SK-N-SH (cell line): ENCODE data around the gene AIFM3. TPM values are rescaled to one million over a fixed set of nuclear protein-coding genes. Genes with fewer than 3 reads are reported as not detected.
A peak's percentile ranks its signal among the peaks of the same experiment; 100 is the strongest.

Experiments
- CTCF ChIA-PET: fragments of 300-600, 350-600 bp; formaldehyde crosslinking; extraction: SDS; loops from one replicate; lab custom pipeline; 2021; lab: Yijun Ruan, JAX
- POLR2A ChIA-PET: fragments of 350-600 bp; sonication (Branson Sonifier 250); formaldehyde crosslinking; extraction: SDS; loops from one replicate; lab custom pipeline; 2020; ENCODE audit warnings: antibody characterized with exemption, inconsistent platforms; lab: Yijun Ruan, JAX
- DNase-seq: peaks from one replicate; pipeline ENCODE4 v3.0.0; 2012
- H2AFZ ChIP-seq: fragments of 200-600 bp; sonication (generic); 2 replicates; pipeline ENCODE4 v1.8.1; 2016; ENCODE audit warnings: antibody characterized with exemption, mild to moderate bottlenecking, low read depth
- H3F3A ChIP-seq: fragments of 200-600 bp; sonication (generic); replicated peaks from 2 replicates; pipeline ENCODE3; 2016; ENCODE audit warnings: antibody characterized with exemption, mild to moderate bottlenecking; ENCODE audit not compliant: insufficient read depth
- H3K27ac ChIP-seq, 2 experiments: fragments of 200-500 bp in 1 of 2; fragments of 200-600 bp in 1 of 2; sonication (Bioruptor generic) in 1 of 2; sonication (generic), shearing (Covaris generic) in 1 of 2; 2 replicates each; pipeline versions ENCODE4 v1.5.1 to v1.6.1; 2014 to 2016; ENCODE audit warnings: low read depth in 2 of 2, inconsistent platforms in 1 of 2, low read length in 1 of 2, mild to moderate bottlenecking in 1 of 2, mixed read lengths in 1 of 2
- H3K27me3 ChIP-seq: fragments of 200-600 bp; sonication (generic), shearing (Covaris generic); 2 replicates; pipeline ENCODE4 v1.6.1; 2016; ENCODE audit warnings: mixed run types; ENCODE audit not compliant: insufficient read depth
- H3K36me3 ChIP-seq, 2 experiments: fragments of 200-500 bp in 1 of 2; fragments of 200-600 bp in 1 of 2; sonication (Bioruptor generic) in 1 of 2; sonication (generic) in 1 of 2; replicated peaks in 1 of 2; 2 replicates each; pipeline versions ENCODE3 to v1.5.1; 2014 to 2016; ENCODE audit warnings: low read length in 1 of 2, mild to moderate bottlenecking in 1 of 2; ENCODE audit not compliant: insufficient read depth in 2 of 2, control insufficient read depth in 1 of 2
- H3K4me1 ChIP-seq, 2 experiments: fragments of 200-500 bp in 1 of 2; fragments of 200-600 bp in 1 of 2; sonication (Bioruptor generic) in 1 of 2; sonication (generic), shearing (Covaris generic) in 1 of 2; 2 replicates each; pipeline versions ENCODE4 v1.5.1 to v1.6.1; 2014 to 2016; ENCODE audit warnings: low read depth in 1 of 2, low read length in 1 of 2, mixed run types in 1 of 2; ENCODE audit not compliant: insufficient read depth in 2 of 2, control insufficient read depth in 1 of 2
- H3K4me2 ChIP-seq: fragments of 200-600 bp; sonication (generic), shearing (Covaris generic); 2 replicates; pipeline ENCODE4 v1.6.1; 2017; ENCODE audit warnings: mixed run types
- H3K4me3 ChIP-seq, 2 experiments: fragments of 200-500 bp in 1 of 2; fragments of 200-600 bp in 1 of 2; sonication (Bioruptor generic) in 1 of 2; sonication (generic), shearing (Covaris generic) in 1 of 2; 2 replicates each; pipeline versions ENCODE4 v1.5.1 to v1.8.1; 2014 to 2016; ENCODE audit warnings: low read depth in 2 of 2, inconsistent platforms in 1 of 2, low read length in 1 of 2, mild to moderate bottlenecking in 1 of 2, mixed read lengths in 1 of 2, moderate library complexity in 1 of 2
- H3K79me2 ChIP-seq: fragments of 200-600 bp; sonication (generic); 2 replicates; pipeline ENCODE4 v1.8.1; 2017; ENCODE audit warnings: mild to moderate bottlenecking; ENCODE audit not compliant: insufficient read depth
- H3K9ac ChIP-seq: fragments of 200-600 bp; sonication (generic); 2 replicates; pipeline ENCODE4 v1.6.1; 2017; ENCODE audit warnings: mixed run types
- H3K9me2 ChIP-seq: fragments of 200-600 bp; sonication (generic); 2 replicates; pipeline ENCODE4 v1.6.1; 2017; ENCODE audit warnings: mixed run types
- H3K9me3 ChIP-seq: fragments of 200-600 bp; sonication (generic); 2 replicates; pipeline ENCODE4 v1.6.1; 2017; ENCODE audit warnings: mixed run types, mild to moderate bottlenecking, moderate library complexity
- H4K20me1 ChIP-seq: fragments of 200-600 bp; sonication (generic); 2 replicates; pipeline ENCODE4 v1.6.1; 2017; ENCODE audit warnings: mild to moderate bottlenecking, mixed run types; ENCODE audit not compliant: insufficient read depth
- CHD2 ChIP-seq: fragments of 150-350 bp; IDR thresholded peaks from 2 replicates; pipeline ENCODE4 v1.6.1; 2018; ENCODE audit warnings: low read length; ENCODE audit not compliant: partially characterized antibody
- FOXJ3 ChIP-seq: sonication (generic); formaldehyde crosslinking; IDR thresholded peaks from 2 replicates; pipeline ENCODE4 v1.5.1; 2020; ENCODE audit warnings: mild to moderate bottlenecking, missing genetic modification reagents
- MXI1 ChIP-seq: IDR thresholded peaks from 2 replicates; pipeline ENCODE4 v1.6.1; 2012; ENCODE audit warnings: mild to moderate bottlenecking, low read depth, low read length, improper control_type of control experiment
- POLR2AphosphoS5 ChIP-seq: IDR thresholded peaks from 2 replicates; pipeline ENCODE4 v1.6.1; 2012; ENCODE audit warnings: low read depth, low read length
- RAD21 ChIP-seq: IDR thresholded peaks from 2 replicates; pipeline ENCODE4 v1.6.1; 2012; ENCODE audit warnings: mild to moderate bottlenecking, low read length
- REST ChIP-seq: IDR thresholded peaks from 2 replicates; pipeline ENCODE4 v1.6.1; 2012; ENCODE audit warnings: mild to moderate bottlenecking, low read depth, low read length, moderate library complexity
- RXRA ChIP-seq: IDR thresholded peaks from 2 replicates; pipeline ENCODE4 v1.4.0; 2012; ENCODE audit warnings: low read depth, mild to moderate bottlenecking, borderline replicate concordance
- SIN3A ChIP-seq: IDR thresholded peaks from 2 replicates; pipeline ENCODE4 v1.6.1; 2012; ENCODE audit warnings: low read depth, mild to moderate bottlenecking, low read length, moderate library complexity, borderline replicate concordance
- TAF1 ChIP-seq: IDR thresholded peaks from 2 replicates; pipeline ENCODE4 v1.6.1; 2012; ENCODE audit warnings: low read depth, mild to moderate bottlenecking, low read length, moderate library complexity, borderline replicate concordance
- WGBS: methylation state at CpG from one replicate; pipeline ENCODE4 v1.1.6; 2017; ENCODE audit warnings: low lambda C conversion rate; 5-methylcytosine and 5-hydroxymethylcytosine counted together
- polyA plus RNA-seq, 3 experiments: library from polyadenylated mRNA; depleted of rRNA; stranded (reverse); fragments of >200 nt; gene quantifications; 2 replicates each; pipeline ENCODE4 v1.2.3, GENCODE V29; 2012
- TF ChIP-seq, protein P1 (sequence below): IDR thresholded peaks from 2 replicates; pipeline ENCODE4 v1.4.0; 2012; ENCODE audit warnings: low read depth, borderline replicate concordance
- TF ChIP-seq, protein P2 (sequence below): fragments of 200-600 bp; sonication (generic); IDR thresholded peaks from 2 replicates; pipeline ENCODE4 v1.6.1; 2017; ENCODE audit warnings: antibody characterized with exemption, mild to moderate bottlenecking, moderate library complexity

The AIFM3 gene
- polyA plus RNA-seq, 1 of the 3 experiments (the other 2 are of a cell fraction), result 1.7 TPM

- no peak overlapping the region for H2AFZ ChIP-seq
- no peaks in the 10 kb centered on the region for H3K9me3 ChIP-seq
- no peak for TF ChIP-seq POLR2AphosphoS5
- TF ChIP-seq SIN3A, result no peak
- no peak for TF ChIP-seq CHD2
- no peak for TF ChIP-seq FOXJ3
- TF ChIP-seq, protein P1, sequence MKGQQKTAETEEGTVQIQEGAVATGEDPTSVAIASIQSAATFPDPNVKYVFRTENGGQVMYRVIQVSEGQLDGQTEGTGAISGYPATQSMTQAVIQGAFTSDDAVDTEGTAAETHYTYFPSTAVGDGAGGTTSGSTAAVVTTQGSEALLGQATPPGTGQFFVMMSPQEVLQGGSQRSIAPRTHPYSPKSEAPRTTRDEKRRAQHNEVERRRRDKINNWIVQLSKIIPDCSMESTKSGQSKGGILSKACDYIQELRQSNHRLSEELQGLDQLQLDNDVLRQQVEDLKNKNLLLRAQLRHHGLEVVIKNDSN, result no peak
- TF ChIP-seq MXI1, result no peak
- no peak for TF ChIP-seq REST
- no peak for TF ChIP-seq RXRA
- peaks cover 15 to 45% of the 10 kb centered on the region in 2 experiments; a peak in 3 of 4 replicates for H3K4me1 ChIP-seq
- peaks cover 6% of the 10 kb centered on the region; the same call in 1 of the 2 replicates for H3K79me2 ChIP-seq
- no peak overlapping the region for H3K9ac ChIP-seq
- H3F3A ChIP-seq, result peaks cover 5% of the 10 kb centered on the region
- ChIA-PET CTCF (no interaction called here), POLR2A (no interaction called here)
- H3K36me3 ChIP-seq, result no peaks in the 10 kb centered on the region
- 91% methylated on average over 4 of the region's 4 CpGs for WGBS
- H3K4me3 ChIP-seq, result no peak overlapping the region
- H3K27me3 ChIP-seq, result no peaks in the 10 kb centered on the region
- H3K27ac ChIP-seq, result no peak overlapping the region
- H3K4me2 ChIP-seq, result no peak overlapping the region
- H3K9me2 ChIP-seq, result no peaks in the 10 kb centered on the region
- H4K20me1 ChIP-seq, result no peaks in the 10 kb centered on the region
- no peak for DNase-seq
Observed at GRCh38 chr22:21018314-21018713, 51.3 kb downstream of the AIFM3 start.

GRCh38 chr22:21020802-21021429 is 53.9 kb downstream of the AIFM3 start:
- POLR2A ChIA-PET, result interaction anchor here (1.2 kb wide), 1 partner anchor 25 kb away, joined by 3 read pairs; the partner anchor contains the start of gene LRRC74B
- H3K27me3 ChIP-seq, result no peaks in the 10 kb centered on the region
- CTCF ChIA-PET, result interaction anchor here (0.9 to 1.7 kb wide), 8 partner anchors 8 to 84 kb away, joined by 3 to 5 read pairs (median 4); partner anchors contain the start of gene SLC7A4
- peaks cover 1 to 27% of the 10 kb centered on the region in 2 experiments; a peak in 1 of 4 replicates for H3K4me1 ChIP-seq
- no peak overlapping the region for H3K4me3 ChIP-seq
- peak; percentile 71 for DNase-seq
- H3K36me3 ChIP-seq, result no peaks in the 10 kb centered on the region
- no peaks in the 10 kb centered on the region for H3F3A ChIP-seq
- no peak overlapping the region for H3K27ac ChIP-seq
- H3K9me3 ChIP-seq, result no peaks in the 10 kb centered on the region
- 69% methylated on average over 7 of the region's 7 CpGs for WGBS
- TF ChIP-seq, protein P2, sequence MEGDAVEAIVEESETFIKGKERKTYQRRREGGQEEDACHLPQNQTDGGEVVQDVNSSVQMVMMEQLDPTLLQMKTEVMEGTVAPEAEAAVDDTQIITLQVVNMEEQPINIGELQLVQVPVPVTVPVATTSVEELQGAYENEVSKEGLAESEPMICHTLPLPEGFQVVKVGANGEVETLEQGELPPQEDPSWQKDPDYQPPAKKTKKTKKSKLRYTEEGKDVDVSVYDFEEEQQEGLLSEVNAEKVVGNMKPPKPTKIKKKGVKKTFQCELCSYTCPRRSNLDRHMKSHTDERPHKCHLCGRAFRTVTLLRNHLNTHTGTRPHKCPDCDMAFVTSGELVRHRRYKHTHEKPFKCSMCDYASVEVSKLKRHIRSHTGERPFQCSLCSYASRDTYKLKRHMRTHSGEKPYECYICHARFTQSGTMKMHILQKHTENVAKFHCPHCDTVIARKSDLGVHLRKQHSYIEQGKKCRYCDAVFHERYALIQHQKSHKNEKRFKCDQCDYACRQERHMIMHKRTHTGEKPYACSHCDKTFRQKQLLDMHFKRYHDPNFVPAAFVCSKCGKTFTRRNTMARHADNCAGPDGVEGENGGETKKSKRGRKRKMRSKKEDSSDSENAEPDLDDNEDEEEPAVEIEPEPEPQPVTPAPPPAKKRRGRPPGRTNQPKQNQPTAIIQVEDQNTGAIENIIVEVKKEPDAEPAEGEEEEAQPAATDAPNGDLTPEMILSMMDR, result peak; percentile 52
- no peak for TF ChIP-seq TAF1
- peak; percentile 56 for TF ChIP-seq RAD21
- H2AFZ ChIP-seq, result no peak overlapping the region
- no peaks in the 10 kb centered on the region for H4K20me1 ChIP-seq
- H3K4me2 ChIP-seq, result no peak overlapping the region
- no peaks in the 10 kb centered on the region for H3K79me2 ChIP-seq
- no peaks in the 10 kb centered on the region for H3K9me2 ChIP-seq
- H3K9ac ChIP-seq, result no peak overlapping the region
